Calu3 (cell line): ENCODE data around the gene PDLIM5. TPM values are rescaled to one million over a fixed set of nuclear protein-coding genes. Genes with fewer than 3 reads are reported as not detected.

Experiments used
- BruUV-seq: library from RNA; stranded (reverse); fragments of 400-500 nt; replicated peaks from 2 replicates; lab custom pipeline; 2021; lab: Mats Ljungman, UMichigan
- CTCF ChIA-PET: fragments of 300-600 bp; sonication (Branson Sonifier 250); formaldehyde crosslinking; loops from one replicate; lab custom pipeline; 2022; ENCODE audit warnings: antibody characterized with exemption; lab: Charles Lee
- DNase-seq: peaks from one replicate; pipeline ENCODE4 v3.0.0; 2022
- H3K27ac Mint-ChIP-seq: one replicate; pipeline ENCODE4 v1.8.0; 2022; ENCODE audit warnings: mixed read lengths; ENCODE audit not compliant: unreplicated experiment
- H3K27me3 Mint-ChIP-seq: one replicate; pipeline ENCODE4 v1.8.0; 2022; ENCODE audit warnings: mixed read lengths; ENCODE audit not compliant: unreplicated experiment
- H3K36me3 Mint-ChIP-seq: one replicate; pipeline ENCODE4 v1.8.0; 2022; ENCODE audit warnings: mild to moderate bottlenecking, moderate library complexity, mixed read lengths; ENCODE audit not compliant: insufficient read depth, unreplicated experiment
- H3K4me1 Mint-ChIP-seq: one replicate; pipeline ENCODE4 v1.8.0; 2022; ENCODE audit warnings: mild to moderate bottlenecking, low read depth, mixed read lengths; ENCODE audit not compliant: unreplicated experiment
- H3K4me3 Mint-ChIP-seq: one replicate; pipeline ENCODE4 v1.8.0; 2022; ENCODE audit warnings: mild to moderate bottlenecking, low read depth, moderate library complexity, mixed read lengths; ENCODE audit not compliant: unreplicated experiment
- H3K9me3 Mint-ChIP-seq: one replicate; pipeline ENCODE4 v1.8.0; 2022; ENCODE audit warnings: low read depth, mixed read lengths; ENCODE audit not compliant: unreplicated experiment
- intact Hi-C: fragments of 100-400 bp; cut with micrococcal nuclease; formaldehyde crosslinking; loops from one replicate; pipeline ENCODE4 v1.10.0; 2022; ENCODE audit not compliant: unreplicated experiment
- total RNA-seq: library from RNA; stranded (reverse); gene quantifications from 2 replicates; pipeline ENCODE4 v1.2.3, GENCODE V29; 2022
- TF ChIP-seq, protein P1 (sequence below): fragments of 200-600 bp; IDR thresholded peaks from one replicate; pipeline ENCODE4 v1.8.0; 2022; ENCODE audit warnings: antibody characterized with exemption; ENCODE audit not compliant: unreplicated experiment

PDLIM5 gene
- total RNA-seq, 1 experiment from 2014 or later = 122 TPM

DNA sequence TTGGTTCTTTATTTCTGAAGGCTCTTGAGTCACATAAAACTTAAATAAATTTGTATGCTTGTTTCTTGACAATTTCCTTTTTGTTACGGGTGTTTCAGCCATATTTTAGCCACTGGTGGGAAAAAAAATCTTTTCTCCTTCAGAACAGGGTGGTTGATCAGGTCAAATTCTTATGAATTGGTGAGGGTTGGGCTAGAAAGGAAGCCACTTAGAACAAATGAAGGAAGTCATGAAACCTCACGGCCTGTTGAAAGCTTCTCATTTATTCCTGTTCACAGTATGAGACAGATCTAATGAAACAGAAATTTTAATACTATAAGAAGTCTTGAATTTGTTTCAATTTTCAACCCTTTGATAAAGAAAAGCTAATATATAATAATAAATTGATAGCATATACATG is 12.1 kb upstream of the PDLIM5 start:
- H3K27me3 Mint-ChIP-seq = no peaks in the 10 kb centered on the region
- H3K4me3 Mint-ChIP-seq = no peak overlapping the region
- CTCF ChIA-PET = no interaction called here
- intact Hi-C loops = no loop called here
- TF ChIP-seq, protein P1, sequence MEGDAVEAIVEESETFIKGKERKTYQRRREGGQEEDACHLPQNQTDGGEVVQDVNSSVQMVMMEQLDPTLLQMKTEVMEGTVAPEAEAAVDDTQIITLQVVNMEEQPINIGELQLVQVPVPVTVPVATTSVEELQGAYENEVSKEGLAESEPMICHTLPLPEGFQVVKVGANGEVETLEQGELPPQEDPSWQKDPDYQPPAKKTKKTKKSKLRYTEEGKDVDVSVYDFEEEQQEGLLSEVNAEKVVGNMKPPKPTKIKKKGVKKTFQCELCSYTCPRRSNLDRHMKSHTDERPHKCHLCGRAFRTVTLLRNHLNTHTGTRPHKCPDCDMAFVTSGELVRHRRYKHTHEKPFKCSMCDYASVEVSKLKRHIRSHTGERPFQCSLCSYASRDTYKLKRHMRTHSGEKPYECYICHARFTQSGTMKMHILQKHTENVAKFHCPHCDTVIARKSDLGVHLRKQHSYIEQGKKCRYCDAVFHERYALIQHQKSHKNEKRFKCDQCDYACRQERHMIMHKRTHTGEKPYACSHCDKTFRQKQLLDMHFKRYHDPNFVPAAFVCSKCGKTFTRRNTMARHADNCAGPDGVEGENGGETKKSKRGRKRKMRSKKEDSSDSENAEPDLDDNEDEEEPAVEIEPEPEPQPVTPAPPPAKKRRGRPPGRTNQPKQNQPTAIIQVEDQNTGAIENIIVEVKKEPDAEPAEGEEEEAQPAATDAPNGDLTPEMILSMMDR = no peak
- no peak overlapping the region for H3K27ac Mint-ChIP-seq
- no peak for DNase-seq
- H3K9me3 Mint-ChIP-seq = no peaks in the 10 kb centered on the region
- H3K36me3 Mint-ChIP-seq = no peaks in the 10 kb centered on the region
- H3K4me1 Mint-ChIP-seq = no peaks in the 10 kb centered on the region
- no TSS peak for BruUV-seq

- DNase-seq = no peak
- Mint-ChIP-seq H3K27me3 (no peaks in the 10 kb centered on the region), H3K9me3 (no peaks in the 10 kb centered on the region), H3K27ac (no peak overlapping the region), H3K4me3 (no peak overlapping the region), H3K36me3 (no peaks in the 10 kb centered on the region), H3K4me1 (no peaks in the 10 kb centered on the region)
- CTCF ChIA-PET = no interaction called here
- no TSS peak for BruUV-seq
- TF ChIP-seq, protein P1 = no peak
- intact Hi-C loops = no loop called here
These were observed 9.9 kb upstream of the PDLIM5 start for GRCh38 chr4:94441838-94442237.

- no peaks in the 10 kb centered on the region for H3K27me3 Mint-ChIP-seq
- H3K4me3 Mint-ChIP-seq = no peak overlapping the region
- intact Hi-C loops = no loop called here
- CTCF ChIA-PET = no interaction called here
- no peaks in the 10 kb centered on the region for H3K36me3 Mint-ChIP-seq
- no TSS peak for BruUV-seq
- H3K27ac Mint-ChIP-seq = no peak overlapping the region
- no peaks in the 10 kb centered on the region for H3K9me3 Mint-ChIP-seq
- TF ChIP-seq, protein P1 = no peak
- H3K4me1 Mint-ChIP-seq = peaks cover 3% of the 10 kb centered on the region
- DNase-seq = no peak
These were observed 9.5 kb upstream of the PDLIM5 start for GRCh38 chr4:94442251-94442650.

GRCh38 chr4:94446386-94446785 is 5.4 kb upstream of the PDLIM5 start:
- no TSS peak for BruUV-seq
- Mint-ChIP-seq H3K36me3 (peaks cover 6% of the 10 kb centered on the region), H3K27ac (no peak overlapping the region), H3K4me1 (peaks cover 23% of the 10 kb centered on the region), H3K27me3 (no peaks in the 10 kb centered on the region), H3K4me3 (no peak overlapping the region), H3K9me3 (no peaks in the 10 kb centered on the region)
- CTCF ChIA-PET = interaction anchor here (0.6 kb wide), 1 partner anchor 31 kb away, joined by 3 read pairs; no protein-coding TSS in a partner anchor
- TF ChIP-seq, protein P1 = no peak
- intact Hi-C loops = no loop called here
- DNase-seq = no peak
